GM13977 (cell line): ENCODE data around the gene CASKIN2.

Source experiments
- DNase-seq: peaks from one replicate; pipeline ENCODE4 v3.0.0; 2012; ENCODE audit warnings: low spot score
- in situ Hi-C: fragments of 300-500 bp; cut with MboI; formaldehyde crosslinking; loops from one replicate; pipeline ENCODE4 v1.12.0; 2022; ENCODE audit warnings: low sequenced_read_pairs, low pct_unique_long_range_greater_than_20kb, mixed read lengths, inconsistent platforms; ENCODE audit not compliant: unreplicated experiment
- TF ChIP-seq, protein P1 (sequence below): IDR thresholded peaks from 2 replicates; pipeline ENCODE4 v1.5.1; 2012; ENCODE audit warnings: mild to moderate bottlenecking, control low read depth; ENCODE audit not compliant: insufficient read depth; ENCODE audit errors: extremely low read depth, missing control alignments

CASKIN2 gene

DNA sequence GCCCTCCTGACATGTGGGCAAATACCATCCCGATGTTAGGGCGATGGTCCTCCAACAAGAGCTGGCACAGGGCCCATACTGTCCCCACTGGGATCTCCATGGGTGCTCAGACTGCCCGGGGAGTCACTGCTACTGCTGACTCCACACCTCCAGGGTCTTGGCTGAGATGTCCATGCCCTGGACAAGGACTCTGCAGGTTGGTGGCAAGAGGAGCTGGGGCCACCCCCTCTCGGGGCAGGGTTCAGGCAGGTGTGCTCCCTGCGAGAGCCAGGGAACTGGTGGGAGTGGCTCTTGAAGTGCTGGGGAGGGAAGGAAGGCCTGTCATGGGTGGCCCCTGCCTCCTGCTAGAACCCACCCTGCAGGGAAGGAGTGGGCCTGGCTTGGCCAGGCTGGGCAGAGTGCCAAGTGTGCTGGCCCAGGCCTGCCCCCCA lies 6.4 kb downstream of the CASKIN2 start:
- no peak for DNase-seq
- in situ Hi-C loops = no loop called here
- TF ChIP-seq, protein P1, sequence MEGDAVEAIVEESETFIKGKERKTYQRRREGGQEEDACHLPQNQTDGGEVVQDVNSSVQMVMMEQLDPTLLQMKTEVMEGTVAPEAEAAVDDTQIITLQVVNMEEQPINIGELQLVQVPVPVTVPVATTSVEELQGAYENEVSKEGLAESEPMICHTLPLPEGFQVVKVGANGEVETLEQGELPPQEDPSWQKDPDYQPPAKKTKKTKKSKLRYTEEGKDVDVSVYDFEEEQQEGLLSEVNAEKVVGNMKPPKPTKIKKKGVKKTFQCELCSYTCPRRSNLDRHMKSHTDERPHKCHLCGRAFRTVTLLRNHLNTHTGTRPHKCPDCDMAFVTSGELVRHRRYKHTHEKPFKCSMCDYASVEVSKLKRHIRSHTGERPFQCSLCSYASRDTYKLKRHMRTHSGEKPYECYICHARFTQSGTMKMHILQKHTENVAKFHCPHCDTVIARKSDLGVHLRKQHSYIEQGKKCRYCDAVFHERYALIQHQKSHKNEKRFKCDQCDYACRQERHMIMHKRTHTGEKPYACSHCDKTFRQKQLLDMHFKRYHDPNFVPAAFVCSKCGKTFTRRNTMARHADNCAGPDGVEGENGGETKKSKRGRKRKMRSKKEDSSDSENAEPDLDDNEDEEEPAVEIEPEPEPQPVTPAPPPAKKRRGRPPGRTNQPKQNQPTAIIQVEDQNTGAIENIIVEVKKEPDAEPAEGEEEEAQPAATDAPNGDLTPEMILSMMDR = no peak

DNA sequence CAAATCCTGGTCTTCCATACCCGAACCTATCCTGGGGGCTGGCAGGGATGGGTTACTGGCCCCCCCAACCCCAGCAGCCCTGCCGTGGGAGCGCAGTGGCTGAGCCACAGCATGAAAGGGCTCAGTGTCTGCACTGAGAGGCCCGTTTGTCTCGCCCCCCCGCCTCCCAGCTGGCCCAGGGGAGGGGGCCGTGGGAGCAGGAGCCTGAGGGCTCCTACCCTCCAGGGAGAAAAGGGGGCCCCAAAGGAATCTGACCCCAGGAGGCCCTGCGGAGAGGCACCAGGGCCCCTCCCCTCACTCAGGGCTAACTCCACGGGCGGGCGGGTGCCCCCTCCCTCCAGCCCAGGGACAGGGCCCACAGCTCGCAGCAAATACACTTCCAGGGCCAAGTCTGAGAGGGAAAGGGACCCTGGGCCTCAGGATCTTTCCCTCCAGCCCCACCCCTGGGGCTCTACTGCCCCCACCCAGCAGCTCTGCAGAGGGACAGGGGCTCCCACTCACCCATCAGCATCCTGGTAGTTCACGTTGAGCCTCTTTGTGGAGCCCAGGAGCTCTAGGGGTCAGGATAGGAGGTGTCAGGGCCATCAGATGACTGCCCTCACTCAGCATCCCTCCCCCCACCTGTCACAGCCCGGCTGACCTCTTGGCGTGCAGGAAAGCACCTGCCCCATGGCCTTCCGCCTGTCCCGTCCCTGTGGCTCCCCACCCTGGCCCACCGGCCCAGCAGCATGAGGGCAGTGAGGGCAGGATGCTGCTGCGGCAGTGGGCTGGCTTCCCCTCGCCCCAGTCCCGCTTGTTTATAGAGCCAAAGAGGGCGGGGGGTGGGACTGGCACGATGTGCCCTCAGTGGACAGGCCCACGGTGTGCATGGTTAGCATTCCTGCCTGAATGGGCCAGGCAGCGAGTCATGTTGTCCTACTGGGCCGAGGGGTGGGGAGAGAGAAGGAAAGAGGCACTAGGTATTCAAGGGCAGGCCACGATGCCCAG lies 7.3 kb downstream of the CASKIN2 start:
- DNase-seq = no peak
- in situ Hi-C loops = no loop called here
- TF ChIP-seq, protein P1 = no peak

DNA sequence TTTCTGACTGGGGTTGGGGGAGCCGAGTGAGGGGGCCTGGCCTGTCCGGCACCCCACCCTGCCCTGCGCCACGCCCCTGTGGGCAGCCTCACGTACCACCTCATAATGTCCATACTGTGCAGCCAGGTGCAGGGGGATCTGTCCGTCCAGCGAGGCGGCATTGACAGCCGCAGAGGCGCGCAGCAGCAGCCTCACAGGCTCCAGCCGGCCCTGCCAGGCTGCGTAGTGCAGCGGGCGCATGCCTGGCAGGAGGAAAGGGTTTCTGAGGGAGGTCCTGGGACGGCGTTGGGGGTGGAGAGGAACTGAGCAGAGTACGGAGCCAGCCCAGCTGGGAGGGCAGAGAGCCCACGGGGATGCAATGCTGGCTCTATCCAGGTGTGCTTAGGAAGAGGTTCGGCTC lies 8.4 kb downstream of the CASKIN2 start:
- in situ Hi-C loops = no loop called here

DNA sequence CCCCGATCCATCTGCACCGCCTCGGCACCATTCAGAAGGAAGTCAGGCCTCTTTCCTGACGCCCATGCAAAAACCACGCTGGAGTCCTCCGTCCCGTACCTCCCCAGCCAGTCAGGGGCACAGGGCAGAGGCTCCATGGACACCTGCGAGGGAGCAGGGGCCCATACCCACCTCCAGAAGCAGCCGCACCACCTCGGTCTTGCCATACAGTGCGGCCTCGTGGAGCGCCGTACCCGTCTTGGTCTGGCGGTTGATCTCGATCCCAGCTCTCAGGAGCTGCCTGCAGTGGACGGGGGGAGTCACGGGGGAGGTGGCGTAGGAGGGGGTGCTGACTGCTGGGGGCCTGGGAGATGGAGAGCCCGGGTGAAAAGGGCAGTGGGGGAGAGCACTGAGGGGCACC lies 9.2 kb downstream of the CASKIN2 start:
- in situ Hi-C loops = no loop called here
- TF ChIP-seq, protein P1 = no peak
- no peak for DNase-seq

More for the DNA sequence above, 8.4 kb downstream of the CASKIN2 start:
- TF ChIP-seq, protein P1 = no peak
- no peak for DNase-seq

DNA sequence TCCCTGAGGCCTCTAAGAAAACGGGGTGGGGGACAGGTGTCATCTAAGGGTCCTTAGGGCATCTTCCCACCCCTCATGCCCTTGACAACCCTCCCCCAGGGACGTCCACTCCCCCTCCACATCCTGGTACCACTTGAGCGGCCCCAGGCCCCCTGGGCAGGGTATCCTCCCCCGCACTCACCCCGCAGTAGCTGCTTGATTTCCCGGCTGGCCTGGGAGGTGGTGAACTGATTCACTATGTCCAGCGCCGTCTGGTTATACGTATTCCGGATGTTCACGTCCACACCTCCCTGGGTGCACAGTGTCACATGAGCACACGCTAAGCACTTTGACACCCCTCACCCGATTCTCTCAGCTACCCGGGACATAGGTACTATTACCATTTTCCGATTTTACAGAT lies 9.7 kb downstream of the CASKIN2 start:
- in situ Hi-C loops = no loop called here
- TF ChIP-seq, protein P1 = no peak
- DNase-seq = no peak

DNA sequence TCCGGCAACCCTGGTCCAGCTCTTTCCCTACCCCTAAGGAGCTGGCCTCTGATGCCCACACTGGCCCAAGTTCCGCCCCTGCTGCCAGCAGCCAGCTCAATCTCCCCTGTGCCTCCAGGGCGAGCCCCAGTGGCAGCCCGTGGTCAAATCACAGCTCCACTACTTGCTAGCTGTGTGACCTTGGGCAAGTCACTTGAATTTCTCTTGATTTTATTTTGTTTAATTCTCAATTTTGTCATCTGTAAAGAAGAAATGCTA lies 10.3 kb downstream of the CASKIN2 start:
- no peak for DNase-seq
- in situ Hi-C loops = no loop called here
- TF ChIP-seq, protein P1 = no peak
